GM10266 (cell line): Measurements from ENCODE around the gene KAZN.

Source experiments
- DNase-seq: peaks from one replicate; pipeline ENCODE4 v3.0.0; 2012; ENCODE audit errors: extremely low spot score
- CTCF ChIP-seq: IDR thresholded peaks from 2 replicates; pipeline ENCODE4 v1.5.1; 2012; ENCODE audit warnings: mild to moderate bottlenecking, low read depth; ENCODE audit not compliant: control insufficient read depth, insufficient read depth; ENCODE audit errors: missing control alignments

The KAZN gene

DNA sequence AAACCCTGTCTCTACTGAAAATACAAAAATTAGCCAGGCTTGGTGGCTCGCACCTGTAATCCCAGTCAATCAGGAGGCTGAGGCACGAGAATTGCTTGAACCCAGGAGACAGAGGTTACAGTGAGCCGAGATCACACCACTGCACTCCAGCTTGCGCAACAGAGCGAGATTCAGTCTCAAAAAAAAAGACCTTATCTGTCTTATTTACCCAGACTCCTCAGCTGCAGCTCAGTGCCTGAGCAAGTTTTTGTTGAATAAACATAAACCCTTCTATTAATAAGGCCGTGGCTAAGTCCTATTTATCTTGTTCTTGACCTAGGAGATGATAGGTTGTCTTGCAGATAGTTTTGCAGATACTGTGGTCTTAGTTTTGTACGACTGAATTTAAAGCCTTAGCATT is 418.6 kb downstream of the KAZN start:
- no peak for DNase-seq
- no peak for TF ChIP-seq CTCF

GRCh38 chr1:15018767-15019166 is 420.3 kb downstream of the KAZN start:
- DNase-seq: no peak
- TF ChIP-seq CTCF: no peak

DNA sequence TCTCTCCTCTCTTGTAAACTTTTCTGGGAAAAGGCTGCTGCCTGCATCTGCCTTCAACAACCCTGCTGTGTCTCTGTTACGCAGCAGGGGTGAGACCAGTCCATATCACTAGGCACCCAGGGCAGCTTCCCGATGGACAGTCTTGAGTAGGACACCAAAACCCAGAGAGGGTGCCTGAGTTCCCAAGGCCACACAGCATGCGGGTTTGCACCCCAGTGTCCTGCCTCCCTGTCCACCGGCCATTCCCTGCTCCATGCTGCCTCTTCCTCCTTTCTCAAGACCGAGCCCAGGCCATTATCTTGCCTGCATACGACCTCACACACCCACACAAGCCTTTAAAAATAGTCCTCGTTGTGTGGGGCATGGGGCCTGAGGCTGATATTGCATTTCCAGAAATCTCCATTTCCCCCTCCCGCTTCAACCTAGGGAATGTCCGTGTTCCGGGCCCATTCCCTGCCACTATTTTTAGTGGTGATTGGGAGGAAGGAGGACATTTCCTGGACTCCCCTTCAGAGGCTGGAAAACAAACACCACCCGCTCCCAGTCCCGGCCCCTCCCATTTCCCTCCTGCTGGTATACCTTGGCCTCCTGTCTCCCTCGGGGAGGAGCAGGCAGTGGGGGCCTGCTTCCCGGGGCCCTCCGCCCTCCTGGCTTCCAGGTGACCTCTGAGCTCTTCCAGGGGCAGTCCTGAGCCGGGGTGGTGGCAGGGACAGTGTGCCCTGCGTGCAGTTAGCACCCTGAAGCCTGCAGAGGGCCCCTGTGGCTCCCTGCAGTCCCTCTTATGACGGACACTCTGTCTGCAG is 422.7 kb downstream of the KAZN start:
- TF ChIP-seq CTCF: no peak
- DNase-seq: no peak

- no peak for DNase-seq
- no peak for TF ChIP-seq CTCF
These were observed 423.6 kb downstream of the KAZN start for GRCh38 chr1:15022048-15022447.

DNA sequence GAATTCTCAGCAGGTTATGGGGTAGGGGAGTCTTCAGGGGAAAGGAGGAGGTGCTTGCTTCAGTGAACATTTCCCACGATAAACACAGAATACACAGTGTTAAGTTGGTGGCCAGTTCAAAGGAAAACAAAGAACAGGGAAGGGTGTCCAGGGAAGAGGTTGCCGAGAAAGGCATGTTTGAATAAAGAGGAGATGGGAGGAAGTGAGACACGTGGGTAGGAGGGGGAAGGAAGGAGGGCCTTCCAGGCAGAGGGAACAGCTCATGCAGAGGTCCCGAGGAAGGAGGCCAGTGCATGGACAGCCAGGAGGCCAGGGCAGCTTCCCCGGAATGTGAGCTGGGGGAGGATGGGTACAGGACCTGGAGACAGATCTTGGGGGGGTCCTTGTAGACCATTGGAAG is 424.7 kb downstream of the KAZN start:
- TF ChIP-seq CTCF: no peak
- DNase-seq: no peak

- no peak for TF ChIP-seq CTCF
- DNase-seq: no peak
These were observed 425.5 kb downstream of the KAZN start for GRCh38 chr1:15023976-15024375.

DNA sequence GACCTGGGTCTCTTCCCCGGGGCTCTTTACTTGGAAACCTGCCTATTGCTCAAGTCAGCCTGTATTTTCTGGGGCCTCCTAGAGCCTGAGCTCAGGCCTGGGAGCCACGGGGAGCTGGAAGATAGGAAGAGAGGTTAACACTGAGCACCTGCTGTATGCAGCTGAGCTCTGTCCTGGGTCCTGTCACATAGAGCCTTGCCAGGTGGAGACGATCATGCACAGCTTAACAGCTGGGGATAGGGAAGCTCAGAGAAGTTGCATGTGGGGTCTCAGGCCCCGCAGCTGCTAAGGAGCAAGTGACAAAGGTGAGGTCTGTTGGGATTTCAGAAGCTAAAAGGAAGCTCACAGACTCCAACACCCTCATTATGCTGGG is 427.6 kb downstream of the KAZN start:
- no peak for DNase-seq
- TF ChIP-seq CTCF: no peak
